CD4-positive, alpha-beta T cell treated with Interleukin-4 for 4 hours (primary cell): ENCODE results near the gene PPP6R1.

Source experiments
- DNase-seq: peaks from one replicate; pipeline ENCODE4 v3.0.0-alpha.2; 2020

Gene PPP6R1

DNA sequence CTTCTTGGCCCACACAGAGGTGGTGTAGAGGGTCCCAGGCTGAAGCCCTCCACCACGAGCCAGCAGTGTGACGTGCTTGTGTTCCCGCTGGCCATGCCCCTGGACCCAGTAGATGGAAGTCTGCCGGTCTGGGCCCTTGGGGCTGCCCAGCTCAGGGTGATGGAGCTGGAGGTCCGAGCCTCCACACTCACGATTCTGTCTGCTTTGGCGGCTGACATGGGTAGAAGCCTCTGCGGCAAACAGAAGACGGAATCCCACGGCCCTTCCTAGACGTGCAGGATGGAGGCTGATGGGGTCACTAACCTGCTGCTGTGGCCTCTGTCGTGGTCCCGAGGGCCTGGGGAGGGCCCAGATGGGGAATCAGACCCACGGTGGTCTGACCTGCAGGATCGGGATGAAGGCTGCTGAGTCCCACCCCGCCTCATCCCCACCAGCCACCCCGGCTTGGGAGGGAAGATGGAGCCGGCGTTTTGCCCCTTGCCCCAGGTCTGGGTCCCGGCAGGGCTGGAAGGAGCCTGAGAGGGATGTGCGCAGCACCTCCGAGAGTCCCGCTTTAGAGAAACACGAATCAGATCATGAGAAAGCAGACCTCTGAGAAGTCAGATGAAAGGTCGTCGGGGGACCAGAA is 34.7 kb downstream of the PPP6R1 start:
- no peak for DNase-seq

DNA sequence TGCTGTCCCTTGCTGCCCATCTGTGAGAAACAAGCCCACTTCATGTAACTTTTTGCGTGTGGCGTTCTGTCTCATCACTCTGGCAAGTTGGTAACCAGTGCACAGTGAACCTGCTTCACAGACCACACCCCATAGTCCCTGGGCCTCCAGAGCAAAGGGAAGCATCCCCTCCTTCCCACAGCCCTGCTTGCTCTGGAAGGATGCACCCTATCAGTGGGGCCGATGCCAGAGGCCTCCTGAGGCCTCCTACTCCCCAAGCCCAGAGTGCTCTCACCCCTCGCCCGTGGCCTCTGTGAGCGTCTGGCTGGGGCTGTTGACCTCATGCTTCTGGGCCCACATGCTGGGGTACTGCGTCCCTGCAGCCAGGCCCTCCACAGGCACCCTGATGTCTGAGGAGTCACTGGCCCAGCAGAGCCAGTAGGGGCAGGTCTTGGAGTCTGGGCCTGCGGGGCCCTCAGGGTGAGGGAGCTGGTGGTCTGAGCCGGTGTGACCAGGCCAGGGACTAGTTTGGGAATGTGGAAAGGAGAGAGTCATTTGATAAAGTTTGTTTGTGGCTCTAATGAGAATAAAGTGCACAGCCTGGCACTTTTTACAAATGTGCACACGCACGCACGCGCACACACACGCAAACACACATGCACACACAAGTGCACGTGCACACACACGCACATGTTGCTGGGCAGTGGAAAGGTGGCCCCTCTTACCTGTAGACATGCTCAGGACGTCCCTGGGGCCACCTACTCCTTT is 35.4 kb downstream of the PPP6R1 start:
- DNase-seq: no peak

DNA sequence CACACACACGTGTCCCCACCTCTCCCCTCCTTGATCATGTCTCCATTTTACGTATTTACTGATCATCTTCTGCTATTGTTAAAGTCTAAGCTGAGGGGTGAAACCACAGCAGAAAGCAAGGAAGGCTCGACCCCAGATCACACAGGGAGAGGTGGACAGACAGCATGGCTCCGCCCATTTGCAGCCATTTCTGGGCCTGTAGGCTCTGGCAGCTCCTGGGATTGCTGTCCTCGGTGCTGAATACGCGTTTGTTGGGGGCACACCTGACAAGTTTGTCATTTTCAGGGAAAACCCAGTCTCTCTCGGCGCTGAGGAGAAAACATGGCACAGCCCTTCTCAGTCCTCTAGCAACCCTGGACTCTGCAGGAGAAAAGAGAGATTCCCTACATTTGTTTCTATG is 38.3 kb downstream of the PPP6R1 start:
- no peak for DNase-seq

DNA sequence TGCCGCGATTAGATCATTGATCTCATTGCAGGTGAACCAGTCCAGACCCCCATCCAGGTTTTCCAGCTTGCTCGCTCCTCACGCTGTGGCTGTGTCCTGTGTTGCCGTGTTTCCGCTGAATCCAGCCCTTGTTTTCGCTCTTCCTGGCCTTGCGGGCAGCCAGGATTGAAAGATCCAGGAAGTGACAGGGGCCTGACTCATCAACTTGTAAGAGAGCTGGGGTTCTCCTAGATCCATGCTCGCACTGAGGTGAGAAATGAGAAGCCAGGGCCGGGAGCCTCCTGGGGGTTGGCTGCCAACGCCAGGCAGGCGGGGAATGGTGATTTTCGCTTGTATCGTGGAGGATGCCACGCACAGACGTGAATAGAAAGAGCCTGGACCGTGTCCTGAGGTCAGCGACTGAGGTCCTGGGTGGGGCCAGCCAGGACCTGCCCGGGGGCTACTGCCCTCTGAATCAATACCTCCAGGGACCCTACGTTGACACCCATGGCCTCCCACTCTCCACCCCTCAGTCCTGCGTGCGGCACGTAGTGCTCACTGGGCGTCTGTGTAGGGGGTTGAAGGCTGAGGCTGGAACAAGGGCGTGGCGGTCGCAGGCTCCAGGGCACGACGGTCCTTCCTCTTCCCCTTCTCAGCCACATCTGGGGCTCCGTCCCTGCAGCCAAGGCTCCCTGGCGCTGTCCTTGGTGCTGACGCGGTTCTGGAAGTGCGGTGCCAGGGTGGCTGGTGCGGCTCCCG is 42.2 kb downstream of the PPP6R1 start:
- peak; percentile 23 for DNase-seq

DNA sequence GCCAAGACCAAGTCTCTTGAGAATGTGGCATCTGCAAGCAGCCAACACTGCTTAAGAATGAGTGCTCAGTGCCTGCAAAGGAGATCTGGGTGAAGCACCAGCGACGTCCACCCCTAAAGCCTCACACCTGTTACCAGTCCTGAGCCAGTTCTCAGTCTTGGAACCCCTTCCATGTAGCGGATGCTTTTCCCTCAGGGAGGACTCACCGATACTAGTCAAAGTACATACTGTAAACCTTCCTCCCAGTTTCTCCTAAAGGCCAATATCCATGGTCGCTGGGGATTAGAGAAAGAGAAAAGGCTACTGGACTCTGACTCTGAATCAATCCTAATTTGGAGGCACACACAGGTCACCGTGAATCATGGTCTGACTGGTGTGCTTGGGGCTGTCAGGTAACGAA is 45.3 kb downstream of the PPP6R1 start:
- DNase-seq: no peak

DNA sequence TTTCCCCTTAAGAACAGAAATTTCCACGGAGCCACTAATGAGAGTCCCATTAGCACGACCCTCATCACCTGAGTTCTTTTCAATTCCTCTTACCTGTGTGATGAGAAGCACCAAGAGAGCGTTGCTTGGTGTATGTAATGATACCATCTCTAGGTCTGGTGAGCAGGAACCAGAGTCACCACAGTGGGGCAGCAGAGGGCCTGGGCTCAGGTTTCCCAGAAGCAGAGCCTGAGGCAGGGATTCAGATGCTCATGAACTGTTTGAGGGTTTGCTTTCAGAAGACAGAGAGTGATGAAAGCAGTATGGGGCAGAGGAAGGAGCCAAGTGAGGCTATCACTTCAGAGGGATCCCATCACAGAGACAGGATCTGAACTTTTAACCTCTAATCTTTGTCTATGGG is 46.4 kb downstream of the PPP6R1 start:
- DNase-seq: peak; percentile 35

DNA sequence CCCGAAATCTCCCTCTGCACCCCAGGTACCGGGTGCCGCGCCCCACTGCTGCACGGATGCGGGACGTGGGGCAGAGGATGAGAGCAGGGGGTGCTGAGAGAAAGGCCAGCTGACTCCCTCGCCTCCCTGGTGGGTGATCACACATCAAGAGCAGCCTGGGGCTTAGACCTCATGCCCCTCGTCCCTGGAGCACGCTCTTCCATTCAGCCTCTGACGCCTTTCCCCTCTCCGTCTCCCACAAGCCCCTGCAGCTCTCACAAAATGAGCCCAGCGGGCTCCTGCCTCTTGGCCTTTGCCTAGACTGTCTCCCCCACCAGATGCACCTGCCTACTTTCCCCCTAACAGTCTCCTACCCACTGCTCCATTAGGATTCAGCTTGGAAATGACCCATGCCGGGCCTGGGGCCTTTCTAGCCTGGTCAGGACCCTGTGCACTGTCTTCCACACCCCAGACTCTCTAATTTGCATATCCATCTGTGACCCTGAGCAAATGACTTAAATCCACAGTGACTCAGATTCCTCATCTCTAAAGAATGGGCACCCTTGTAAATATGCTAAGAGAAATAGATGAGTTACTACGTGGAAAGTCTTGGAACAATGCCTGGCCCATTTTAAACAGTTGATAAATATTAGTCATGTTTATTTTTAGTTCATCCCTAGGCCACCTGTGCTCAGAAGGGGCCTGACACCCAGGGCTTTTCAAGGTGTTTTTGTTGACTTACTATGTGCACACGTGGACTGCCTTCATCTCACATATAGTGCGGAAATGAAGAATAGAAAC is 48.9 kb downstream of the PPP6R1 start:
- DNase-seq: no peak

DNA sequence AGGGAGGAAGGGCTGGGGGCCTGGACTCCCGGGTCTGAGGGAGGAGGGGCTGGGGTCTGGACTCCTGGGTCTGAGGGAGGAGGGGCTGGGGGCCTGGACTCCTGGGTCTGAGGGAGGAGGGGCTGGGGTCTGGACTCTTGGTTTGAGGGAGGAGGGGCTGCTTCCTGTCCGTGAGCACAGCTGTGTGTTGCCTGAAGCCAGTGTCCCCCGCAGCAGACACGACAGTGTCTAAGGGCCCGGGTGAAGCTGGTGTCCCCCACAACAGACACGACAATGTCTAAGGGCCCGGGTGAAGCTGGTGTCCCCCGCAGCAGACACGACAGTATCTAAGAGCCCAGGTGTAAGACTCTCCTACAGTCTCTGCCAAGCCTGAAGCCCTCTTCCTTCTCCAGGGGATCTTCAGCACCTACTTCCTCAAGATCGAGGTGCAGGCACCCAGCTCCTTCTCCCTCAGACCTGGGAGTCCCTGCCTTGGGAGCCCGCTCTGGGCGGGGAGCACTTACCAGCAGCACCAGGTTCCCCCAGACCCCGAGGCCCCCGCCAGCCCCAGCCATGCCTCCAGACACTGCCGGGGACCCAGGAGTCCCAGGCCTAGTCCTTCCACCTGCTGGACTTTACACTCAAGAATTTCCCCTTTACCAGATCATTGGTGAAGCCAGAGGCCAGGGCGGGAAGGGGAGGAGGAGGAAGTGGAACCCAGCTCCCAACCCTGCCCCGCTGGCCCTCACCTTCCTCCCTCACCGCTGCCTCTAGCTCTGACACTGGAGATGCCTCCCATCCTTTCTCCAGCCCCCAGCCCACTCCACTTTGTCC is 49.7 kb downstream of the PPP6R1 start, which contains the start of gene PTPRH:
Gene PTPRH (minus strand): TSS at position 622 of the 813 bp plus-strand sequence. CDS start 68 bp downstream, at position 554.
- no peak for DNase-seq

DNA sequence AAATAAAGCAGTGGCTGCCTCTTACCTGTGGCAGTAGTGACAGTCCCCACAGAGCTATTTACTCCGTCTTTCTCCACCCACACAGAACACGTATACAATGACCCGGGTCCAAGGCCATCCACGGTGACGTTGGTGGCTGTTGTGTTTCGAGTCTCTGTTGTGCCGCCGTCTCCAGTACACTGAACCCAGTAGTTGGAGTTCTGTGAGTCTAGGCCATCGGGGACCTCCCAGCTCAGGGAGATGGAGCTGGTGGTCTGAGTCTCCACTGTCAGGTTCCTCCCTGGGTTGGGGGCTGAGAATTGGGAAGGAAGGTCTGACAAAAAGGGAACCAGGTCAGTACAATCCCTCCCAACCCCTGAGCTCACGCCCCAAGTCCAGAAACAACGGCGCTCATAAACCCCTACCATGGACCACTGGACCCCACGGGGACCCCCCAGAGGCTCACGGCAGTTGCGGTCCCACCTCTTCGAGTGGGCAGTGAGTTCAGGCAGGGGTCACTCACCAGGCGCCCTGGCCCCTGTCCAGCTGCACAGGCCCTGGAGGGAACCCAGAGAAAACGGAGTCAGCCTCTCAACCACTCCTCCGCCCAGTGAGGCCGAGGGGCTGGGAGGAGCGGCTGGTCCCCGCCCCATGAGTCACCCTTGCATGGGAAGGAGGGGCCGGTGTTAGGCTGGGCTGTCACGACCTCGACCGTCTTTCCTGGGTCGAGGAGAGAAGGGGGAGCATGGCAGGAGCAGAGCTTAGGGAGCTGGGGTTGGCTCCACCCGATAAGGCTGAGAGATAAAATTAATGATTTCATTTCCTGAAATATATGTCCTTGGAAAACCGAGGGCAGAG is 51.9 kb downstream of the PPP6R1 start:
- DNase-seq: peak; percentile 10

DNA sequence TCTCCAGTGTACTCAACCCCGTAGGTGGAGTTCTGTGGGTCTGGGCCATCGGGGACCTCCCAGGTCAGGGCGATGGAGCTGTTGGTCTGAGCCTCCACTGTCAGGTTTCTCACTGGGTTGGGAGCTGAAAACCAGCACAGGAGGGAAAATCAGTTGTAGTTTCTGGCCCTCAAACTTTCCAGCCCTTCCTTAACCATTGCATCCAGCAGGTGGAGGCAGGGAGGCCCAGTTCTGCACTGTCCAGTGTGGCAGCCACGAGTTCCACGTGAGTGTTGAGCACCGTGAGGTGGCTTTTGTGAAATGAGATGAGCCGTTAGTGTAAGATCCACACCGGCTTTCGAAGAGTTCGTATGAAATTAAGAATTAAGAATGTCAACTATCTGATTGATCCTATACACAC is 56.6 kb downstream of the PPP6R1 start:
- peak; percentile 8 for DNase-seq

DNA sequence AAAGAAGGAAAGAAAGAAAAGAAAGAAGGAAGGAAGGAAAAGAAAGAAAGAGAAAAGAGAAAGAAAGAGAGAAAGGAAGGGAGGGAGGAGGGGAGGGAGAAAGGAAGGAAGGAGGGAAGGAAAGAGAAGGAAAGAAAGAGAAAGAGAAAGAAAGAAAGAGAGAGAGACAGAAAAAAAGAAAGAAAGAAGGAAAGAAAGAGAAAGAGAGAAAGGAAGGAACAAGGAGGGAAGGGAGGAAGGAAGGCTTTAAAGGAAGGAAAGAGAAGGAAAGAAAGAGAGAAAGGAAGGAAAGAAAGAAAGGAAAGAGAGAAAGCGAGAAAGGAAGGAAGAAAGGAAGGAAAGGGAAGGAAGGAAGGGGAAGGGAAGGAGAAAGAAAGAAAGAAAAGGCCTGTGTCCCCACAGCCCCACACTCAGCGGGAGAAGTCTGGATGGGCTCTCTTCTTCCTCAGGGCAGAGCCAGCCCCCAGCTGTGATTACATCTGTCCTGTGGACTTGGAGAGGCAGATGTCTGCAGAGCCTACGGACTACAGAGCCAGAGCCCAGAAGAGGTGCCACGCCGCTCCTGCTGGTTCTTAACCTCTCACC is 59.1 kb downstream of the PPP6R1 start:
- DNase-seq: no peak

DNA sequence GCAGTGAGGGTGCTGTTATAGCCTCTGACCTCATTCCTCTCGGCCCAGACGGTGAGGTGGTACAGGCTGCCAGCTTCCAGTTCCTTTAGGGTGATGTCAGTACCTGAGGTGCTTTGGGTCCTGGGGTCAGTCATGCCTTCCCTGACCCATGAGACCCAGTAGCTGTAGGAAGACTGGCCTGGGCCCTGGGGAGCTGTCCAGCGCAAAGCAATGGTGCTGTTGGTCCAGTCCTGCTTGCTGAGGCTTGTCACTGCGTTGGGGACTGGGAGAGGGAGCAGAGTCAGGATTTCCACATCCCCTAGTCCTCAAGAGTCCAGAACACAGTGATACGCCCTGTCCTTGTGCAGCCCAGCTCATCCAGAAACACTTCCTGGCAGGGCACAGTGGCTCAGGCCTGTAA is 60.2 kb downstream of the PPP6R1 start:
- DNase-seq: no peak

DNA sequence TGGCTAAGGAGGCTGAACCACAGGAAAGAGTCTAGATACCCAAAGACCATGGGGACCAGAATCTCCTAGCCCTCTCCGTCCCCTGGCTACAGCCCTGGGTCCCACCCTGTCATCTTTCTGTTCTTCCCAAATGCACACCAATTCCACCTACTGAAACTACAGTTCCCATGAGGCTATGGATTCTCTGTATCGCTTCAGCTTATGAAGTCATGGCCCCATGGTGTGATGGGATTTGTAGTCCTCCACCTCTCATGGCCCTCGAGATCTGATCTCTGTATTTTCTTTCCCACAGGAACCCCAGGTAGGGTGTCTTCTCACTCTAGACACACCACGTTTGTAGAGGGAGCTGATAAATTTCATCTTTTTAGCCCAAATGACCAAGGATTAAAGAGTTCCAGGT is 61.3 kb downstream of the PPP6R1 start:
- DNase-seq: no peak

DNA sequence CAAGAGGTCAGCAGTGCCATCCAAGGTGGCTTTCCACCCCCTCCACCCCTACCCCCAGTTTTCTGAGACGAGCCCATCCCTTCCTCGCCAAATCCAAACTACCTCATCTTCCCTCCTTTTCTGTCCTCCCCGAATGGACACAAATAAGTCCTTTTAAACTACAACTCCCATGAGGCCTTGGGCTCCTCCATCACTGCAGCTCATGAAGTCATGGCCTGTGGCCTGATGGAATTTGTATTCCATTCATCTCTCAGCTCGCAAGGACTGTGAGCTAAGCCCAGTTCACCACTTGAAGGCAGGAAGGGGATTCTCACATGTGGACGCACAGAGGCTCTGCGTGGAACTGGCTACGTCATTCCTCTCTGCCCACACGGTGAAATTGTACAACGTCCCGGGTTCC is 62.0 kb downstream of the PPP6R1 start:
- no peak for DNase-seq

DNA sequence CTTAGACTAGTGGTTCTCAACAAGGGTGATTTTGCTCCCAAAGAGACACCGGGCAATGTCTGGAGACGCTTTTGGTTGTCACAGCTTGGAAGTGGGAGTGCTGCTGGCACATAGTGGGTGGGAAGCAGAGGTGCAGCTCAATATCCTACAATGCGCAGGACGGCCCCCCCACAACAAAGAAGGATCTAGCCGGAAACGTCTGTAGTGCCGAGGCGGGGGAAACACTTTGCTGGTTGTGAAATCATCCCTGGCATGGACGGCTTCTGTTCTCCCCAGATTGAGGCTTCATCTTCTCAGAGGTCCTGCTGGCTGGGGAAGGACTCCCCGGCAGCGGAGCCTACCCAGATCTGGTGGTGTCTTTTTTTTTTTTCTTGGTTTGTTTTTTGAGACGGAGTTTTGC is 65.3 kb downstream of the PPP6R1 start:
- no peak for DNase-seq

DNA sequence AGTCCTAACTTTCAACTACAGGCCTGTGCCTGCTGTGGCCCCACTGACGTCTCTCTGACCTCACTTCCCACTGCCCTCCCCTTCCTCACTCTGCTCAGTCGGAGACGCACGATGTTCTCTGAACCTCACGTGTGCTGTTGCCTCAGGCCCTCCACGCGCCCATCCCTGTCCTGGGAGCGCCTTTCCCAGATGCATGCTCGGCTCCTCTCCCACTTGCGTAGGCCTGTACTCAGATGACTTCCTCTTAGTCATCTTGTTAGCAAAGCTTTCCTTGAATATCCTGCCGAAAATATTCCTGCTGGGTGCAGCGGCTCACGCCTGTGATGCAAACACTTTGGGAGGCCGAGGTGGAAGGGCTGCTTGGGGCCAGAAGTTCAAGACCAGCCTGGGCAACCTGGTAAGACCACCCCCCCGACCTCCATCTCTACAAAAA is 69.4 kb downstream of the PPP6R1 start:
- DNase-seq: no peak

DNA sequence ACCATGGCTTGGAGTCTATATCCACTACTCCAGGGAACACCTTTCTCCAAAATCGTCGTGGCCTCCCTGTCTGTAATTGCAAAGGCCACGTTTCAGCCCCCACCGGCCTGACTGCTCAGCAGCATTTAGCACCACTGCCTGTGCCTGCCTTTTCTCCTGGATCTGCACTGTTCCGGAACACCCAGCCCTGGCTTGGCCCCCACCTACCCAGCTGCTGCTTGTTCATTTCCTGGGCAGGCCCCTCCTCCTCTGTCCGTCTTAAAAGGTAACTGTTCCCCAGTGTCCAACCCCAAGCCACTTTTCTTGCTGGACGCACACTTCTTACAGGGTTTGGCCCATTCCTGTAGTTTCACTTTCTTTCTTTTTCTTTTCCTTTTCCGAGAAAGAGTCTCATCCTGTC is 70.2 kb downstream of the PPP6R1 start:
- no peak for DNase-seq

DNA sequence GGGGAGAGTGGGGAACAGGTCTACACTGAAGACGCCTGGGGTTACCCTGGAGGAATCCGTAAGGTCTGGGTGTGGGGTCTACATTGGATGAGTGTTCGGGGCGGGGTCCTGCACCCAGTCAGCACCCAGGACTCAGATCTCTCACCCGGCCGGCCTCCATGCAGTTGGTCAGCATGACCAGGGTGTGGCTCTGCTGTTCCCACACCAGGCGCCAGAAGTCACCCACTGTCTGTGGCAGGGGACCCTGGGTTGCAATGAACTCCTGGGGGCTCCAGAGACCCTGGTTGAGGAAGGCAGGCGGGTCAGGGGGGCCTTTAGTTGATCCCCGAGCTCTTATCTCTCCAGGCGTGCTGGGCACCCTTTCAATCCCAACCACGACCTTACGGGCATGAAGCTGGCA is 72.7 kb downstream of the PPP6R1 start:
- no peak for DNase-seq

DNA sequence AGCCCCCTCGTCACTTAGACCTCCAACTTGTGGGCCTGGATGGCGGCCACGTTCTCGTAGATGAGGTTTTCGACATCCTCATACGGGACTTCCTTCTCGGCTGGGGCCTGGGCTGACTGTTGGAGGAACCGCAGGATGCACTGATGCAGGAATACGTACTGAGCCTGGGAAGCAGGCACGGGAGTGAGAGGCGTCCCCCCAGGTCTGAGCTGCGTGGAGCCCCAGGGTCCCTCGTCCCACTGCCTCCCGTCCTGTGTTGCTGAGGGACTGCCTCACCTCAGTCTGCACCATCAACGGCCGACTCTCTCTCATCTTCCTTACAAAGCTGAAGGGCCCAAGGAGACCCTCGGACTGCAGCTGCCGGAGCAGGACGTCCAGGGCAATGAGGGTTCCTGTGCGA is 77.1 kb downstream of the PPP6R1 start:
- DNase-seq: no peak
